Body of pancreas (tissue), 4 donors: ENCODE data around the gene ZNF837.

Experiments
- POLR2A ChIP-seq, 3 donors: fragments of 450-650 bp; IDR thresholded peaks; one replicate each; pipeline ENCODE4 v1.6.1; 2016; ENCODE audit warnings: antibody characterized with exemption in 3 of 3, mild to moderate bottlenecking in 2 of 3
- TF ChIP-seq, protein P1 (sequence below), 7 experiments: fragments of 450-650 bp in 4 of 7; fragments of 200-600 bp in 3 of 7; sonication (generic) in 3 of 7; IDR thresholded peaks; one replicate each; pipeline ENCODE4 v1.5.1; 2016 to 2019; ENCODE audit warnings: antibody characterized with exemption in 7 of 7

DNA sequence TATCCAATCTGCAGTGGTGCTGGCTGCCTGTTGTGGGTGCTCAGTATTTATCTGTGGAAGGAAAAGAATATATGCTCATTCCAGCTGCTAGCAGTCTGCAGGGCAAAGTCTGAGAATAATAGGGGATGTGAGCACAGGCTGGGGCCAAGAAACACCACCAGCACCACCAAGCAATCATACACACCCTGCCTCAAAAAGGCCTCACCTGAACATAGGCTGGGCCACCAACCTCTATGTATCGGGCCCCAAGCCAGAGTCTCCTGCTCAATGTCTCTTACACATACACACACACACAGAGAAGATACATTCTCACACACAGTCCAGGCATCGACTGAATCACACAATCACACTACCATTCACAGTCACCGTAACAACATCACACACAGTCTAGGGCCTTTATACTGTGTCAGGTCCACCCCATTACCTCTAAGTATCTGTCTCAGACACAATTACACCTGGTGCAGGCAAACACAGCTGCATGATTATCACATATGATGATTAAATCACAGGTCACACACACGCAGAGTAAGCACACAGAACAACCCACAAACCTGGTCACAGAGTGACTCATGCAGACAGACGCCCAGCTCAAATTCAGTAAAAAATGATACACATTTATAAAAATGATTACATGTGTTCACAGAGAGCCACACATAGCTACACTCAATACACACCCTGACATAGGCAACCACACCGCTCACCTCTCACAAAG, 55.4 kb downstream of the ZNF837 start:
- TF ChIP-seq, protein P1, sequence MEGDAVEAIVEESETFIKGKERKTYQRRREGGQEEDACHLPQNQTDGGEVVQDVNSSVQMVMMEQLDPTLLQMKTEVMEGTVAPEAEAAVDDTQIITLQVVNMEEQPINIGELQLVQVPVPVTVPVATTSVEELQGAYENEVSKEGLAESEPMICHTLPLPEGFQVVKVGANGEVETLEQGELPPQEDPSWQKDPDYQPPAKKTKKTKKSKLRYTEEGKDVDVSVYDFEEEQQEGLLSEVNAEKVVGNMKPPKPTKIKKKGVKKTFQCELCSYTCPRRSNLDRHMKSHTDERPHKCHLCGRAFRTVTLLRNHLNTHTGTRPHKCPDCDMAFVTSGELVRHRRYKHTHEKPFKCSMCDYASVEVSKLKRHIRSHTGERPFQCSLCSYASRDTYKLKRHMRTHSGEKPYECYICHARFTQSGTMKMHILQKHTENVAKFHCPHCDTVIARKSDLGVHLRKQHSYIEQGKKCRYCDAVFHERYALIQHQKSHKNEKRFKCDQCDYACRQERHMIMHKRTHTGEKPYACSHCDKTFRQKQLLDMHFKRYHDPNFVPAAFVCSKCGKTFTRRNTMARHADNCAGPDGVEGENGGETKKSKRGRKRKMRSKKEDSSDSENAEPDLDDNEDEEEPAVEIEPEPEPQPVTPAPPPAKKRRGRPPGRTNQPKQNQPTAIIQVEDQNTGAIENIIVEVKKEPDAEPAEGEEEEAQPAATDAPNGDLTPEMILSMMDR (IDR thresholded peaks at IDR 0.05) = no peak
- no peak for TF ChIP-seq POLR2A (IDR thresholded peaks at IDR 0.05)
